Sigmoid colon (tissue), 7 donors: ENCODE results near the gene UGCG. TPM values are rescaled to one million over a fixed set of nuclear protein-coding genes. Genes with fewer than 3 reads are reported as not detected.

Source experiments
- DNase-seq: peaks from one replicate; pipeline ENCODE4 v3.0.0-alpha.2; 2019
- H3K27ac ChIP-seq, 4 donors: fragments of 200-600 bp; sonication (generic); one replicate each; pipeline ENCODE4 v1.5.1; 2016 to 2019; ENCODE audit warnings: mild to moderate bottlenecking in 1 of 4
- H3K27me3 ChIP-seq, 3 donors: fragments of 200-600 bp; sonication (generic); one replicate each; pipeline ENCODE4 v1.5.1; 2019; ENCODE audit warnings: mild to moderate bottlenecking in 1 of 3
- H3K36me3 ChIP-seq, 4 donors: fragments of 200-600 bp; sonication (generic); one replicate each; pipeline ENCODE4 v1.5.1; 2016 to 2019
- H3K4me1 ChIP-seq, 4 donors: fragments of 200-600 bp; sonication (generic); one replicate each; pipeline ENCODE4 v1.5.1; 2017 to 2019
- H3K4me3 ChIP-seq, 4 donors: fragments of 200-600 bp; sonication (generic); one replicate each; pipeline ENCODE4 v1.5.1; 2017 to 2019; ENCODE audit warnings: mild to moderate bottlenecking in 2 of 4, moderate library complexity in 1 of 4
- H3K9me3 ChIP-seq, 4 donors: fragments of 200-600 bp in 3 of 4; sonication (generic) in 3 of 4; one replicate each; pipeline versions ENCODE4 v1.5.1 to v1.6.1; 2013 to 2019
- CTCF ChIP-seq, 4 experiments: fragments of 450-650 bp in 3 of 4; fragments of 200-600 bp in 1 of 4; IDR thresholded peaks; one replicate each; pipeline ENCODE4 v1.5.1; 2016 to 2019; ENCODE audit warnings: antibody characterized with exemption in 4 of 4, mild to moderate bottlenecking in 3 of 4, moderate library complexity in 2 of 4
- EP300 ChIP-seq, 4 donors: sonication (generic); formaldehyde crosslinking; IDR thresholded peaks; one replicate each; pipeline ENCODE4 v1.6.1; 2017; ENCODE audit warnings: antibody characterized with exemption in 4 of 4
- POLR2A ChIP-seq, 2 donors: fragments of 450-650 bp; IDR thresholded peaks; one replicate each; pipeline ENCODE4 v1.6.1; 2016; ENCODE audit warnings: antibody characterized with exemption in 2 of 2, mild to moderate bottlenecking in 2 of 2, moderate library complexity in 2 of 2
- POLR2AphosphoS5 ChIP-seq, 4 donors: sonication (generic); formaldehyde crosslinking; IDR thresholded peaks; one replicate each; pipeline ENCODE4 v1.6.1; 2017; ENCODE audit warnings: antibody characterized with exemption in 4 of 4
- WGBS, 2 donors: extraction: QIAGEN DNeasy Blood & Tissue Kit; methylation state at CpG; one replicate each; pipeline ENCODE4 v1.1.7; 2013; 5-methylcytosine and 5-hydroxymethylcytosine counted together
- intact Hi-C: fragments of 100-400 bp; cut with DNase I; formaldehyde crosslinking; loops from one replicate; pipeline ENCODE4 v1.15.1; 2023
- polyA plus RNA-seq, 3 donors: library from polyadenylated mRNA; stranded (reverse); fragments of 200-250 nt; gene quantifications; one replicate each; pipeline ENCODE4 v1.2.3, GENCODE V29; 2013
- total RNA-seq, 4 donors: library from RNA; depleted of rRNA; stranded (reverse); fragments of >200 nt; gene quantifications; one replicate each; pipeline ENCODE4 v1.1.0, GENCODE V29; 2016
- donor health status: healthy with polysubstance abuse.
- donor health status: Bipolar disorder and iron deficiency.
- donor health status: healthy.

Gene UGCG
- total and polyA plus RNA-seq, 7 donors, result 7.8 to 89.3 (median 20.7) TPM

GRCh38 chr9:111904026-111904425 is 7.4 kb downstream of the UGCG start:
- H3K4me1 ChIP-seq, result peaks cover 0 to 98% (median 68%) of the 10 kb centered on the region in 4 donors
- WGBS, 2 donors, result 70 to 74% methylated on average over 2 of the region's 2 CpGs
- intact Hi-C loops, result no loop called here

GRCh38 chr9:111904891-111905291 is 8.3 kb downstream of the UGCG start:
- DNase-seq, result no peak
- intact Hi-C loops, result no loop called here
- H3K36me3 ChIP-seq, result no peaks in the 10 kb centered on the region
- H3K27ac ChIP-seq, result no peak overlapping the region
- no peak overlapping the region for H3K4me3 ChIP-seq
- WGBS, 2 donors, result 79 to 89% methylated on average over 5 of the region's 5 CpGs
- H3K4me1 ChIP-seq, result peaks cover 0 to 97% (median 68%) of the 10 kb centered on the region in 4 donors
- H3K9me3 ChIP-seq, result no peaks in the 10 kb centered on the region
- no peak for TF ChIP-seq EP300 (IDR thresholded peaks at IDR 0.05)
- TF ChIP-seq POLR2AphosphoS5 (IDR thresholded peaks at IDR 0.05), result no peak
- TF ChIP-seq CTCF (IDR thresholded peaks at IDR 0.05), result no peak
- no peak for TF ChIP-seq POLR2A (IDR thresholded peaks at IDR 0.05)
- no peaks in the 10 kb centered on the region for H3K27me3 ChIP-seq

More at GRCh38 chr9:111904026-111904425, 7.4 kb downstream of the UGCG start:
- Histone ChIP-seq H3K9me3 (no peaks in the 10 kb centered on the region), H3K4me3 (no peak overlapping the region), H3K27me3 (no peaks in the 10 kb centered on the region), H3K27ac (no peak overlapping the region), H3K36me3 (no peaks in the 10 kb centered on the region)
- DNase-seq, result no peak
- TF ChIP-seq CTCF (IDR thresholded peaks at IDR 0.05) (no peak), POLR2AphosphoS5 (IDR thresholded peaks at IDR 0.05) (no peak), EP300 (IDR thresholded peaks at IDR 0.05) (no peak), POLR2A (IDR thresholded peaks at IDR 0.05) (no peak)

GRCh38 chr9:111907147-111907546 is 10.5 kb downstream of the UGCG start:
- no peak for DNase-seq
- TF ChIP-seq EP300 (IDR thresholded peaks at IDR 0.05), result no peak
- TF ChIP-seq CTCF (IDR thresholded peaks at IDR 0.05), result no peak
- no peak for TF ChIP-seq POLR2AphosphoS5 (IDR thresholded peaks at IDR 0.05)
- no peaks in the 10 kb centered on the region for H3K9me3 ChIP-seq
- peak overlapping the region in 2 of 4 donors; percentile 19 to 46 for H3K27ac ChIP-seq
- 94 to 95% methylated on average over 5 of the region's 5 CpGs for WGBS, 2 donors
- no peak overlapping the region for H3K4me3 ChIP-seq
- no peaks in the 10 kb centered on the region for H3K36me3 ChIP-seq
- peaks cover 0 to 90% (median 51%) of the 10 kb centered on the region in 4 donors for H3K4me1 ChIP-seq
- H3K27me3 ChIP-seq, result no peaks in the 10 kb centered on the region
- intact Hi-C loops, result no loop called here

GRCh38 chr9:111909444-111909843 is 12.8 kb downstream of the UGCG start:
- H3K9me3 ChIP-seq, result no peaks in the 10 kb centered on the region
- no peaks in the 10 kb centered on the region for H3K36me3 ChIP-seq
- no peaks in the 10 kb centered on the region for H3K27me3 ChIP-seq
- no peak for DNase-seq
- H3K4me1 ChIP-seq, result peaks cover 0 to 76% (median 44%) of the 10 kb centered on the region in 4 donors
- no peak overlapping the region for H3K27ac ChIP-seq
- no peak for TF ChIP-seq EP300 (IDR thresholded peaks at IDR 0.05)
- TF ChIP-seq POLR2A (IDR thresholded peaks at IDR 0.05), result no peak
- TF ChIP-seq POLR2AphosphoS5 (IDR thresholded peaks at IDR 0.05), result no peak
- no peak for TF ChIP-seq CTCF (IDR thresholded peaks at IDR 0.05)
- intact Hi-C loops, result no loop called here
- H3K4me3 ChIP-seq, result no peak overlapping the region
- WGBS, 2 donors, result 67 to 68% methylated on average over 3 of the region's 3 CpGs

- Histone ChIP-seq H3K27ac (no peak overlapping the region), H3K36me3 (no peaks in the 10 kb centered on the region), H3K4me1 (peaks cover 0 to 77% (median 51%) of the 10 kb centered on the region in 4 donors), H3K4me3 (no peak overlapping the region), H3K9me3 (no peaks in the 10 kb centered on the region), H3K27me3 (no peaks in the 10 kb centered on the region)
- 81 to 88% methylated on average over 6 of the region's 6 CpGs for WGBS, 2 donors
- DNase-seq, result no peak
- intact Hi-C loops, result no loop called here
- no peak for TF ChIP-seq EP300 (IDR thresholded peaks at IDR 0.05)
- TF ChIP-seq CTCF (IDR thresholded peaks at IDR 0.05), result no peak
- no peak for TF ChIP-seq POLR2AphosphoS5 (IDR thresholded peaks at IDR 0.05)
- TF ChIP-seq POLR2A (IDR thresholded peaks at IDR 0.05), result no peak
These were observed 13.8 kb downstream of the UGCG start for GRCh38 chr9:111910428-111910827.
